ENCODE measurements around the gene ATM.

DNA sequence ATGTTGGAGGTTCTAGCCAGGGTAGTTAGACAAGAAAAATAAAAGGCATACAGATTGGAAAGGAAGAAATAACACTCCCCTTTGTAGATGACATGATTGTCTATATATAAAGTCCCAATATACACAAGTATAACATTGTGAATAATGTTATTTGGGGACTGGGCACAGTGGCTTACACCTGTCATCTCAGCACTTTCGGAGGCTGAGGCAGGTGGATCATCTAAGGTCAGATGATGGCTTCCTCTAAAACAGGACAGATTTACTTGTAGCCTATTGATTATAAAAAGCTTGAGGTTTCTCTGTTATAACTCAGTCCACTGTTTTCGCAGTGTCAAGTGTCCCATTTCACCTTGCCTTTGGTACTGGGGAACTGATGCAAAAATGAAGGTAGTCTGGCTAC, 19.6 kb downstream of the ATM start:
- TF ChIP-seq, protein P1, sequence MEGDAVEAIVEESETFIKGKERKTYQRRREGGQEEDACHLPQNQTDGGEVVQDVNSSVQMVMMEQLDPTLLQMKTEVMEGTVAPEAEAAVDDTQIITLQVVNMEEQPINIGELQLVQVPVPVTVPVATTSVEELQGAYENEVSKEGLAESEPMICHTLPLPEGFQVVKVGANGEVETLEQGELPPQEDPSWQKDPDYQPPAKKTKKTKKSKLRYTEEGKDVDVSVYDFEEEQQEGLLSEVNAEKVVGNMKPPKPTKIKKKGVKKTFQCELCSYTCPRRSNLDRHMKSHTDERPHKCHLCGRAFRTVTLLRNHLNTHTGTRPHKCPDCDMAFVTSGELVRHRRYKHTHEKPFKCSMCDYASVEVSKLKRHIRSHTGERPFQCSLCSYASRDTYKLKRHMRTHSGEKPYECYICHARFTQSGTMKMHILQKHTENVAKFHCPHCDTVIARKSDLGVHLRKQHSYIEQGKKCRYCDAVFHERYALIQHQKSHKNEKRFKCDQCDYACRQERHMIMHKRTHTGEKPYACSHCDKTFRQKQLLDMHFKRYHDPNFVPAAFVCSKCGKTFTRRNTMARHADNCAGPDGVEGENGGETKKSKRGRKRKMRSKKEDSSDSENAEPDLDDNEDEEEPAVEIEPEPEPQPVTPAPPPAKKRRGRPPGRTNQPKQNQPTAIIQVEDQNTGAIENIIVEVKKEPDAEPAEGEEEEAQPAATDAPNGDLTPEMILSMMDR (IDR thresholded peaks at IDR 0.05) = no peak
- no peak for TF ChIP-seq POLR2A (IDR thresholded peaks at IDR 0.05)
- no peak for TF ChIP-seq POLR2AphosphoS5 (IDR thresholded peaks at IDR 0.05)
